Colonic mucosa (tissue), 4 donors: ENCODE results near the gene TESK2. TPM values are rescaled to one million over a fixed set of nuclear protein-coding genes. Genes with fewer than 3 reads are reported as not detected.

Experiments
- DNase-seq: peaks from one replicate; pipeline ENCODE4 v3.0.0-alpha.2; 2020
- H3K27ac ChIP-seq: fragments of 200-600 bp; one replicate; pipeline ENCODE4 v1.8.0; 2021
- H3K27me3 ChIP-seq: fragments of 200-600 bp; one replicate; pipeline ENCODE4 v1.8.0; 2021
- H3K36me3 ChIP-seq: fragments of 200-600 bp; one replicate; pipeline ENCODE4 v1.8.0; 2021
- H3K4me1 ChIP-seq: fragments of 200-600 bp; one replicate; pipeline ENCODE4 v1.8.0; 2021; ENCODE audit warnings: mild to moderate bottlenecking
- H3K4me3 ChIP-seq: fragments of 200-600 bp; one replicate; pipeline ENCODE4 v1.8.0; 2021
- H3K9ac ChIP-seq, 2 donors: one replicate each; pipeline ENCODE4 v1.7.0; 2013; ENCODE audit warnings: control low read depth in 2 of 2, low read depth in 2 of 2, low read length in 2 of 2
- H3K9me3 ChIP-seq: fragments of 200-600 bp; one replicate; pipeline ENCODE4 v1.8.0; 2021
- CTCF ChIP-seq: fragments of 200-600 bp; IDR thresholded peaks from one replicate; pipeline ENCODE4 v1.8.0; 2022; ENCODE audit warnings: antibody characterized with exemption, mild to moderate bottlenecking
- intact Hi-C: fragments of 100-400 bp; cut with DNase I; formaldehyde crosslinking; loops from one replicate; pipeline ENCODE4 v1.14.1; 2022
- total RNA-seq, 2 donors: library from RNA; stranded (reverse); fragmentation: NEBNext Ultra II Directional in 1 of 2; extraction: Animal tissue kit (Norgen Biotek cat#: 25700) in 1 of 2; gene quantifications; one replicate each; pipeline ENCODE4 v1.2.1, GENCODE V29; 2021
- donor health status: healthy.
- donor health status: DM: no; HTN: no; CAD: no.
- donor health status: DM: no; HTN: no; CAD: no.

Gene TESK2
- total RNA-seq, 2 donors from 2014 or later = 11.3 to 15.3 TPM

- no peak overlapping the region for H3K4me3 ChIP-seq
- TF ChIP-seq CTCF = no peak
- intact Hi-C loops = no loop called here
- H3K9me3 ChIP-seq = no peaks in the 10 kb centered on the region
- H3K4me1 ChIP-seq = no peaks in the 10 kb centered on the region
- H3K27me3 ChIP-seq = no peaks in the 10 kb centered on the region
- H3K9ac ChIP-seq = no peak overlapping the region
- no peak overlapping the region for H3K27ac ChIP-seq
- no peak for DNase-seq
- H3K36me3 ChIP-seq = no peaks in the 10 kb centered on the region
Measured at GRCh38 chr1:45317166-45317565, 173.8 kb downstream of the TESK2 start.

GRCh38 chr1:45314266-45314665 is 176.7 kb downstream of the TESK2 start:
- Histone ChIP-seq H3K27ac (no peak overlapping the region), H3K4me3 (no peak overlapping the region), H3K36me3 (no peaks in the 10 kb centered on the region), H3K9me3 (no peaks in the 10 kb centered on the region), H3K4me1 (no peaks in the 10 kb centered on the region), H3K27me3 (no peaks in the 10 kb centered on the region), H3K9ac (no peak overlapping the region)
- DNase-seq = no peak
- TF ChIP-seq CTCF = no peak
- intact Hi-C loops = no loop called here

GRCh38 chr1:45306905-45307304 is 184.1 kb downstream of the TESK2 start:
- Histone ChIP-seq H3K9ac (no peak overlapping the region), H3K27ac (no peak overlapping the region), H3K4me1 (peaks cover 8% of the 10 kb centered on the region), H3K27me3 (no peaks in the 10 kb centered on the region), H3K36me3 (no peaks in the 10 kb centered on the region), H3K9me3 (no peaks in the 10 kb centered on the region), H3K4me3 (no peak overlapping the region)
- intact Hi-C loops = loop anchor here (10.0 kb wide), 1 partner anchor 472 kb away; no protein-coding TSS in a partner anchor
- no peak for TF ChIP-seq CTCF
- no peak for DNase-seq

- TF ChIP-seq CTCF = no peak
- no peaks in the 10 kb centered on the region for H3K27me3 ChIP-seq
- H3K4me3 ChIP-seq = no peak overlapping the region
- no peak for DNase-seq
- peaks cover 8% of the 10 kb centered on the region for H3K4me1 ChIP-seq
- intact Hi-C loops = loop anchor here (10.0 kb wide), 1 partner anchor 472 kb away; no protein-coding TSS in a partner anchor
- no peaks in the 10 kb centered on the region for H3K36me3 ChIP-seq
- no peaks in the 10 kb centered on the region for H3K9me3 ChIP-seq
- no peak overlapping the region for H3K27ac ChIP-seq
- H3K9ac ChIP-seq = no peak overlapping the region
Measured at GRCh38 chr1:45306319-45306718, 184.6 kb downstream of the TESK2 start.

GRCh38 chr1:45305231-45305630 is 185.7 kb downstream of the TESK2 start:
- H3K4me3 ChIP-seq = no peak overlapping the region
- no peaks in the 10 kb centered on the region for H3K27me3 ChIP-seq
- intact Hi-C loops = loop anchor here (10.0 kb wide), 1 partner anchor 470 kb away; no protein-coding TSS in a partner anchor
- H3K9me3 ChIP-seq = no peaks in the 10 kb centered on the region
- H3K4me1 ChIP-seq = peaks cover 8% of the 10 kb centered on the region
- DNase-seq = no peak
- no peaks in the 10 kb centered on the region for H3K36me3 ChIP-seq
- no peak for TF ChIP-seq CTCF
- H3K27ac ChIP-seq = no peak overlapping the region
- peak overlapping the region in 1 of 2 donors; percentile 79 for H3K9ac ChIP-seq
